Placental epithelial cell (primary cell): Measurements from ENCODE around the gene VSIG10L2. TPM values are rescaled to one million over a fixed set of nuclear protein-coding genes. Genes with fewer than 3 reads are reported as not detected.

Experiments
- total RNA-seq: library from RNA; depleted of rRNA; stranded (reverse); fragments of >200 nt; gene quantifications from 2 replicates; pipeline ENCODE4 v1.2.3, GENCODE V29; 2012

Gene VSIG10L2
- total RNA-seq = not detected in 2 replicates

DNA sequence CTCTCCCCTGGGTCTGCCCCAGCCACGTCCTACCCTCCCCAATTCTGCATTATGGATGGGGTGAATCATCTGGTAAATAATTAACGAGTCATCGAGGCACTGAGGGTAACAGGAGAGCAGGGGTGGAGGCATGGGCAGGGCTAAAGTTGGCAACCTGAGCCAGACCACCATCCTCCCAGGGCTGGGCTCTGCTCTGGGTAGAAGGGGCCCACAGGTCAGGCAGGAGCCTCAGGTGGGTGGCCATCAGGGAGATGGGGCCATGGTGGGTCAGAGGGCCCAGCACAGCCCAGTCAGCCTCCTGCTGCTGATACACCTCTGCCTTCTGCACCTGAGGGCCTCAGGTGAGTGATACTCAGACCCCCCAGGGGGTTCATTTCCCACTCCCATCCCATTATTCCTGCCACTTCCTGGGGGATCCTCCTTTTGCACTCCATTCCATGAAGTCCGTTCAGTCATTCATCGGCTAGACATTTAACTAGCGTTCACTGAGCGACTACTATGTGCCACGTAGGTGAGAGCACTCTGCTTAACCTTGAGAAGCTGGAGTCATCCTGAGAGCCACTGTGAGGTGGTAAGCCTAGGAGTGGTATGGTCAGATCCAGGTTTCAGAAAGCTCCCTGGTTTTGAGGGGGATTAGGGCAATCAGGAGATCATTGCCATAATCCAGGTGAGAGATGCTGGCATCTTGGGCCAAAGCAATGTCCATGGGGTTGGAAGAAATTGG is at the start of gene VSIG10L2:
VSIG10L2 (plus strand) TSS at position 248 of the 724 bp plus-strand sequence; CDS start at position 260, 12 bp downstream.

DNA sequence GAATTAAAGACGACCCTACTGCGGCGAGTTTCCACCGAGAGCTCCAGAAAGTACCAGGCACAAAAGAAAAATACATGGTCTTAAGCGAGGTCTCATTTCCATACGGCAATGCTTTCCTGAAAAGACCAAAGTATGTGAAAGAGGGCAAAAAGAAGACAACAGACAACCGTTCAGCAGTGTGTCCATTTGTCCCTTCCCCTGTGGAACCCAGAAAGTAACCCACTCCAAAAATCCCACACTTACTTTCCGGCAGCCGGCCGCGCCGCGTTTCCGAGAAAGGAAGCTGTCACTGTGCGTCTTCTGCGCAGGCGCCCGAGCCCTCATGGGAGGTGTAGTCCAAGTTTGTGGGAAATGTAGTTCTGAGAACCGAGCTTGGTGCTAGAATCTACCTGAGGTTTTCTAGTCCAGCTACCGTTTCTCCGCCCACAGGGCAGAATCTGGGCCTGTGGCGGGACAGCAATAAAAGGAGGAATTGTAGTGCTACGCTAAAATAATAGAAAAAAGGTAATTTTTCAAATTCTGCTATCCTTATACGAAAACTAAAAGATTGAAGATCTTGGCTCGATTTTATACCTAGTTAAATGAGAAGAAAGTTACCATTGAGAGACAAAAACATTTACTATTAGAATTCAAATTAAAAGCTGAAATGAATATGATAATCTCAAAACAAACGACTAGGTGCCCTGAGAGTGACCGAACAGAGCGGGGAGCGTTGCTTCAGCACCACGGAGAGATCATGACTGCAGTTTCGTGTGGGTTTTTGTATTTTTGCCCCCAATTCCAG is 42.7 kb upstream of the VSIG10L2 start, which contains the start of gene PUS3:
PUS3 (minus strand) TSS at position 280 of the 784 bp plus-strand sequence. CDS start 6,922 bp downstream, outside the sequence.

GRCh38 chr11:125903711-125904659 is 41.9 kb upstream of the VSIG10L2 start, which contains the start of gene DDX25:
TSS of gene DDX25 (plus strand) at chr11:125904508. CDS start at chr11:125904518, 10 bp downstream.

Other genes starting within 250 kb of the VSIG10L2 start
- gene PATE1, start 199.8 kb upstream of the VSIG10L2 start, total RNA-seq = not detected in 2 replicates
- gene PATE2, start 167.2 kb upstream of the VSIG10L2 start, total RNA-seq = not detected in 2 replicates
- gene PATE3, start 157.9 kb upstream of the VSIG10L2 start, total RNA-seq = not detected in 2 replicates
- gene PATE4, start 112.7 kb upstream of the VSIG10L2 start, total RNA-seq = not detected in 2 replicates
- gene HYLS1, start 58.4 kb upstream of the VSIG10L2 start, total RNA-seq = 3.6 and 3.9 TPM in 2 replicates
- 11.5 and 18.5 TPM in 2 replicates for gene PUS3, start 42.8 kb upstream of the VSIG10L2 start, total RNA-seq
- gene DDX25, start 41.5 kb upstream of the VSIG10L2 start, total RNA-seq = 0.79 TPM in 1 of 2 replicates, not detected in the other
- 31.6 and 221 TPM in 2 replicates for gene CDON, start 116.8 kb downstream of the VSIG10L2 start, total RNA-seq